Kidney glomerular epithelial cell (primary cell): ENCODE data around the gene ATOX1.
A peak's percentile ranks its signal among the peaks of the same experiment; 100 is the strongest.

Source experiments
- DNase-seq: peaks from one replicate; lab custom pipeline; 2025; lab: John Stamatoyannopoulos, UW

ATOX1 gene

GRCh38 chr5:151697452-151697851 is 61.0 kb downstream of the ATOX1 start:
- DNase-seq: no peak

GRCh38 chr5:151696470-151697061 is 61.9 kb downstream of the ATOX1 start:
- peak; percentile 69 for DNase-seq

GRCh38 chr5:151695464-151695863 is 63.0 kb downstream of the ATOX1 start:
- DNase-seq: no peak

- DNase-seq: no peak
Measured at GRCh38 chr5:151694035-151694485, 64.4 kb downstream of the ATOX1 start.
